PC-3 (cell line): ENCODE measurements around the gene TRAPPC11. TPM values are rescaled to one million over a fixed set of nuclear protein-coding genes. Genes with fewer than 3 reads are reported as not detected.
A peak's percentile ranks its signal among the peaks of the same experiment; 100 is the strongest.

Source experiments
- ATAC-seq: fragments of 200-7000 bp; cut with Tn5 transposase; 2 replicates; pipeline ENCODE4 v1.9.1; 2020; ENCODE audit warnings: mild to moderate bottlenecking, moderate library complexity
- Bru-seq: library from RNA; stranded (reverse); fragments of 400-500 nt; gene quantifications from one replicate; lab custom pipeline; 2021; lab: Mats Ljungman, UMichigan
- BruChase-seq, 2 experiments: library from RNA; stranded (reverse); fragments of 400-500 nt; gene quantifications; one replicate each; lab custom pipeline; 2021; lab: Mats Ljungman, UMichigan
- BruUV-seq: library from RNA; stranded (reverse); fragments of 400-500 nt; replicated peaks from 2 replicates; lab custom pipeline; 2021; lab: Mats Ljungman, UMichigan
- CTCF ChIA-PET: fragments of 300-600 bp; sonication (Branson Sonifier 250); formaldehyde crosslinking; loops from one replicate; lab custom pipeline; 2022; ENCODE audit warnings: antibody characterized with exemption; lab: Charles Lee
- POLR2A ChIA-PET: fragments of 300-600 bp; sonication (Branson Sonifier 250); formaldehyde crosslinking; loops from one replicate; lab custom pipeline; 2022; ENCODE audit warnings: antibody characterized with exemption; ENCODE audit not compliant: unreplicated experiment; lab: Charles Lee
- DNase-seq: peaks from one replicate; pipeline ENCODE4 v3.0.0-alpha.2; 2015
- H2AFZ ChIP-seq: fragments of 300-600 bp; sonication (generic); 2 replicates; pipeline ENCODE4 v1.6.0; 2016; ENCODE audit warnings: antibody characterized with exemption, low read length
- H3F3A ChIP-seq: fragments of 300-600 bp; sonication (generic); one replicate; pipeline ENCODE4 v1.6.0; 2017; ENCODE audit warnings: antibody characterized with exemption, low read length, control low read depth, mild to moderate bottlenecking; ENCODE audit not compliant: unreplicated experiment
- H3K27ac ChIP-seq: fragments of 300-600 bp; sonication (generic); 2 replicates; pipeline ENCODE4 v1.5.1; 2016; ENCODE audit warnings: mild to moderate bottlenecking, low read length
- H3K27me3 ChIP-seq: fragments of 300-600 bp; sonication (generic); 2 replicates; pipeline ENCODE4 v1.6.1; 2016; ENCODE audit warnings: low read length, mixed read lengths
- H3K36me3 ChIP-seq: fragments of 300-600 bp; sonication (generic); 2 replicates; pipeline ENCODE4 v1.6.1; 2016; ENCODE audit warnings: low read depth, mixed run types, low read length, mixed read lengths
- H3K4me1 ChIP-seq: fragments of 300-600 bp; sonication (generic); 2 replicates; pipeline ENCODE4 v1.5.1; 2016; ENCODE audit warnings: low read length; ENCODE audit not compliant: insufficient read depth
- H3K4me2 ChIP-seq: fragments of 300-600 bp; sonication (generic); 2 replicates; pipeline ENCODE4 v1.6.0; 2016; ENCODE audit warnings: low read length
- H3K4me3 ChIP-seq: fragments of 300-600 bp; sonication (generic); 2 replicates; pipeline ENCODE4 v1.5.1; 2016; ENCODE audit warnings: mild to moderate bottlenecking, low read length, mixed read lengths
- H3K79me2 ChIP-seq: fragments of 300-600 bp; sonication (generic); 2 replicates; pipeline ENCODE4 v1.6.1; 2017; ENCODE audit warnings: low read length, mixed read lengths
- H3K9ac ChIP-seq: fragments of 300-600 bp; sonication (generic); 2 replicates; pipeline ENCODE4 v1.6.0; 2016; ENCODE audit warnings: mild to moderate bottlenecking, low read length
- H3K9me2 ChIP-seq: fragments of 300-600 bp; sonication (generic); replicated peaks from 2 replicates; pipeline ENCODE4 v1.6.1; 2016; ENCODE audit warnings: mixed run types, low read length, mixed read lengths
- H3K9me3 ChIP-seq: fragments of 300-600 bp; sonication (generic); 2 replicates; pipeline ENCODE4 v1.6.1; 2016; ENCODE audit warnings: low read length, mixed read lengths
- H4K20me1 ChIP-seq: fragments of 300-600 bp; sonication (generic); 2 replicates; pipeline ENCODE4 v1.6.1; 2016; ENCODE audit warnings: low read length, mixed read lengths
- CTCF ChIP-seq: fragments of 300-600 bp; sonication (generic); conservative IDR thresholded peaks from 2 replicates; pipeline ENCODE4 v1.5.1; 2017; ENCODE audit warnings: antibody characterized with exemption, low read depth, mild to moderate bottlenecking, low read length
- EZH2 ChIP-seq: fragments of 300-600 bp; sonication (generic); IDR thresholded peaks from one replicate; pipeline ENCODE4 v1.6.1; 2017; ENCODE audit warnings: antibody characterized with exemption, mild to moderate bottlenecking, low read length; ENCODE audit not compliant: unreplicated experiment
- EZH2phosphoT487 ChIP-seq: fragments of 300-600 bp; sonication (generic); IDR thresholded peaks from 2 replicates; pipeline ENCODE4 v1.6.1; 2018; ENCODE audit warnings: mild to moderate bottlenecking, antibody characterized with exemption, low read length, borderline replicate concordance
- intact Hi-C: fragments of 100-400 bp; cut with micrococcal nuclease; formaldehyde crosslinking; loops from 2 replicates; pipeline ENCODE4 v1.9.0; 2023
- long read RNA-seq: library from polyadenylated mRNA; unstranded; transcript quantifications from one replicate; pipeline ENCODE4 v2.0.0, GENCODE V29; 2021; ENCODE audit not compliant: unreplicated experiment
- total RNA-seq: library from RNA; depleted of rRNA; stranded (reverse); fragments of >200 nt; gene quantifications from 2 replicates; pipeline ENCODE4 v1.2.3, GENCODE V29; 2014; rRNA removed

Gene TRAPPC11
- total RNA-seq (19.7 and 20.0 TPM in 2 replicates), Bru-seq, nascent RNA (percentile 66 among the genes with signal in this experiment), BruChase-seq, experiment 1, labeled RNA remaining after a 6-hour chase (percentile 62 among the genes with signal in this experiment), BruChase-seq, experiment 2, labeled RNA remaining after a 2-hour chase (percentile 71 among the genes with signal in this experiment)
- long read RNA-seq, full-length matches to known transcripts, result 18 of 42 reads
- long read RNA-seq, partial matches to known transcripts, result 6 of 42 reads
- long read RNA-seq, other reads (novel, unspliced or antisense), result 18 of 42 reads

GRCh38 chr4:183659029-183659871, at the start of gene TRAPPC11, which contains the start of gene RWDD4:
Gene TRAPPC11, plus strand, starts transcription at chr4:183659293. Its CDS starts 4,575 bp downstream, at chr4:183663868.
Gene RWDD4, minus strand, starts transcription at chr4:183659185. Its CDS starts 233 bp downstream, at chr4:183658952.
- no peaks in the 10 kb centered on the region for H3F3A ChIP-seq
- H3K4me1 ChIP-seq, result peaks cover 9% of the 10 kb centered on the region
- intact Hi-C loops, result loop anchor here (2.0 to 5.0 kb wide), 2 partner anchors 22 to 103 kb away; no protein-coding TSS in a partner anchor
- ChIA-PET CTCF (no interaction called here), POLR2A (interaction anchor here (0.6 kb wide), 1 partner anchor 562 kb away, joined by 4 read pairs; no protein-coding TSS in a partner anchor)
- DNase-seq, result peak; percentile 95
- peak within 1 kb of the TSS; percentile 92 for H3K4me2 ChIP-seq
- ATAC-seq, result peak; percentile 99
- peaks cover 47% of the 10 kb centered on the region for H3K79me2 ChIP-seq
- TF ChIP-seq CTCF (no peak), EZH2phosphoT487 (no peak), EZH2 (no peak)
- H3K9me3 ChIP-seq, result no peaks in the 10 kb centered on the region
- no peaks in the 10 kb centered on the region for H3K27me3 ChIP-seq
- peak within 1 kb of the TSS; percentile 88 for H3K9ac ChIP-seq
- peak within 1 kb of the TSS; percentile 47 for H3K27ac ChIP-seq
- H4K20me1 ChIP-seq, result no peaks in the 10 kb centered on the region
- peak within 1 kb of the TSS; percentile 76 for H2AFZ ChIP-seq
- no peaks in the 10 kb centered on the region for H3K9me2 ChIP-seq
- no TSS peak for BruUV-seq
- peak within 1 kb of the TSS; percentile 84 for H3K4me3 ChIP-seq
- no peaks in the 10 kb centered on the region; the same call in 1 of the 2 replicates for H3K36me3 ChIP-seq

DNA sequence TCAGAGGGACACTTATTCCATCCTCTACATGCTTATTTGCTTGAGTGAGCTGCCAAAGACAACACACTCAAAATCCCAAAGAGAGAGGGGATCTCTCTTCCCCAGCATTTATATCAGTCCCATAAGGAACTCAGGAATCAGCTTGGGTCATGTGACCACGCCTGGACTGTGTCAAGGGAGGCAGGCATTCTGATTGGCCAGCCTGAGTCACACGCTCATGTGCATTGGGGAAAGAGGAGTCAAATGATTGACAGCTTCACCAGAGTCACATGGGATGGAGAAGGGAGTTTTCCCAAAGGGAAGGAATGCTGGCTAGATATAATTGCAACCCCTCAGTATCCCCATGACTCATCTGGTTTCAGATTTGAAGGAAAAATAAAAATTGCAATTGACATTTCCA, 49.1 kb upstream of the TRAPPC11 start:
- Histone ChIP-seq H4K20me1 (no peaks in the 10 kb centered on the region), H3K9me2 (no peaks in the 10 kb centered on the region), H3F3A (no peaks in the 10 kb centered on the region), H3K79me2 (no peaks in the 10 kb centered on the region), H3K4me2 (no peak overlapping the region), H3K4me3 (no peak overlapping the region), H2AFZ (no peak overlapping the region), H3K27ac (no peak overlapping the region), H3K4me1 (peaks cover 8% of the 10 kb centered on the region; the same call in 1 of the 2 replicates), H3K9ac (no peak overlapping the region), H3K27me3 (no peaks in the 10 kb centered on the region), H3K36me3 (no peaks in the 10 kb centered on the region), H3K9me3 (no peaks in the 10 kb centered on the region)
- no peak for TF ChIP-seq CTCF
- intact Hi-C loops, result no loop called here
- ChIA-PET CTCF (no interaction called here), POLR2A (no interaction called here)
- ATAC-seq (no peak), DNase-seq (no peak)
- BruUV-seq, result no TSS peak
